Measurements from ENCODE around the gene MRPS16.
A peak's percentile ranks its signal among the peaks of the same experiment; 100 is the strongest.

MRPS16 gene

GRCh38 chr10:73252445-73253224 lies at the start of gene MRPS16:
MRPS16 (minus strand) TSS chr10:73252644; CDS start chr10:73252482, 162 bp downstream.
- peak within 1 kb of the TSS; percentile 97 for H3K4me2 ChIP-seq (ENCODE audit: low read depth, low read length)
- peak within 1 kb of the TSS; percentile 87 for H3K4me3 ChIP-seq (ENCODE audit: low read length)
- DNase-seq = peak; percentile 96
- no peak for TF ChIP-seq CTCF (IDR thresholded peaks at IDR 0.05; ENCODE audit: low read length)
- TF ChIP-seq EZH2 (optimal IDR thresholded peaks at IDR 0.05; ENCODE audit: low read depth, low read length) = no peak
- TF ChIP-seq EZH2phosphoT487 (IDR thresholded peaks at IDR 0.05; ENCODE audit: low read length) = no peak
- peaks cover 50% of the 10 kb centered on the region for H3K79me2 ChIP-seq (ENCODE audit: low read length)
- H3K9ac ChIP-seq (ENCODE audit: low read length) = peak within 1 kb of the TSS; percentile 94
- H3K36me3 ChIP-seq (replicated peaks; ENCODE audit: insufficient read depth, low read length) = no peaks in the 10 kb centered on the region
- no peaks in the 10 kb centered on the region for H3K9me3 ChIP-seq (replicated peaks; ENCODE audit: insufficient read depth, low read length)
- H3K4me1 ChIP-seq (ENCODE audit: low read length) = peaks cover 18% of the 10 kb centered on the region
- peak within 1 kb of the TSS; percentile 82 for H2AFZ ChIP-seq (ENCODE audit: low read length)
- no peaks in the 10 kb centered on the region for H3K9me2 ChIP-seq (replicated peaks; ENCODE audit: insufficient read depth, low read length)
- H3K27ac ChIP-seq (ENCODE audit: low read length) = peak within 1 kb of the TSS; percentile 73
- no peaks in the 10 kb centered on the region for H4K20me1 ChIP-seq (ENCODE audit: insufficient read depth, low read length)
- H3F3A ChIP-seq (ENCODE audit: insufficient read depth, low read length) = peaks cover 23% of the 10 kb centered on the region
- H3K27me3 ChIP-seq (replicated peaks; ENCODE audit: insufficient read depth, low read length) = no peaks in the 10 kb centered on the region

- H3K9me2 ChIP-seq (replicated peaks; ENCODE audit: insufficient read depth, low read length) = no peaks in the 10 kb centered on the region
- H2AFZ ChIP-seq (ENCODE audit: low read length) = no peak overlapping the region
- TF ChIP-seq EZH2phosphoT487 (IDR thresholded peaks at IDR 0.05; ENCODE audit: low read length) = no peak
- no peak for TF ChIP-seq EZH2 (optimal IDR thresholded peaks at IDR 0.05; ENCODE audit: low read depth, low read length)
- TF ChIP-seq CTCF (IDR thresholded peaks at IDR 0.05; ENCODE audit: low read length) = no peak
- no peaks in the 10 kb centered on the region for H3K9me3 ChIP-seq (replicated peaks; ENCODE audit: insufficient read depth, low read length)
- no peaks in the 10 kb centered on the region for H3F3A ChIP-seq (ENCODE audit: insufficient read depth, low read length)
- no peaks in the 10 kb centered on the region for H3K27me3 ChIP-seq (replicated peaks; ENCODE audit: insufficient read depth, low read length)
- no peak overlapping the region for H3K4me3 ChIP-seq (ENCODE audit: low read length)
- H3K79me2 ChIP-seq (ENCODE audit: low read length) = no peaks in the 10 kb centered on the region
- no peaks in the 10 kb centered on the region for H3K36me3 ChIP-seq (replicated peaks; ENCODE audit: insufficient read depth, low read length)
- H3K4me2 ChIP-seq (ENCODE audit: low read depth, low read length) = no peak overlapping the region
- no peak overlapping the region for H3K9ac ChIP-seq (ENCODE audit: low read length)
- H4K20me1 ChIP-seq (ENCODE audit: insufficient read depth, low read length) = no peaks in the 10 kb centered on the region
- no peaks in the 10 kb centered on the region for H3K4me1 ChIP-seq (ENCODE audit: low read length)
- no peak for DNase-seq
- H3K27ac ChIP-seq (ENCODE audit: low read length) = no peak overlapping the region
Observed at GRCh38 chr10:73296946-73297345, 44.5 kb upstream of the MRPS16 start.

GRCh38 chr10:73293461-73293860 lies 41.0 kb upstream of the MRPS16 start:
- no peak overlapping the region for H3K27ac ChIP-seq (ENCODE audit: low read length)
- no peaks in the 10 kb centered on the region for H3K9me2 ChIP-seq (replicated peaks; ENCODE audit: insufficient read depth, low read length)
- no peaks in the 10 kb centered on the region for H3K36me3 ChIP-seq (replicated peaks; ENCODE audit: insufficient read depth, low read length)
- H3K4me2 ChIP-seq (ENCODE audit: low read depth, low read length) = no peak overlapping the region
- H3K9ac ChIP-seq (ENCODE audit: low read length) = no peak overlapping the region
- DNase-seq = no peak
- no peak overlapping the region for H2AFZ ChIP-seq (ENCODE audit: low read length)
- TF ChIP-seq EZH2phosphoT487 (IDR thresholded peaks at IDR 0.05; ENCODE audit: low read length) (no peak), CTCF (IDR thresholded peaks at IDR 0.05; ENCODE audit: low read length) (no peak), EZH2 (optimal IDR thresholded peaks at IDR 0.05; ENCODE audit: low read depth, low read length) (no peak)
- H4K20me1 ChIP-seq (ENCODE audit: insufficient read depth, low read length) = no peaks in the 10 kb centered on the region
- H3K79me2 ChIP-seq (ENCODE audit: low read length) = no peaks in the 10 kb centered on the region
- no peaks in the 10 kb centered on the region for H3K4me1 ChIP-seq (ENCODE audit: low read length)
- H3K4me3 ChIP-seq (ENCODE audit: low read length) = no peak overlapping the region
- H3K27me3 ChIP-seq (replicated peaks; ENCODE audit: insufficient read depth, low read length) = no peaks in the 10 kb centered on the region
- H3F3A ChIP-seq (ENCODE audit: insufficient read depth, low read length) = no peaks in the 10 kb centered on the region
- no peaks in the 10 kb centered on the region for H3K9me3 ChIP-seq (replicated peaks; ENCODE audit: insufficient read depth, low read length)

Data from MM.1S (cell line).